Endothelial cell (in vitro differentiated cells): Measurements from ENCODE around the gene CCT5. TPM values are rescaled to one million over a fixed set of nuclear protein-coding genes. Genes with fewer than 3 reads are reported as not detected.

Source experiments
- DNase-seq: peaks from one replicate; pipeline ENCODE4 v3.0.0; 2021; ENCODE audit warnings: low spot score
- H3K27ac Mint-ChIP-seq: one replicate; pipeline ENCODE4 v1.8.0; 2021; ENCODE audit warnings: mixed read lengths, inconsistent platforms; ENCODE audit not compliant: unreplicated experiment
- H3K27me3 Mint-ChIP-seq: one replicate; pipeline ENCODE4 v1.8.0; 2021; ENCODE audit warnings: mild to moderate bottlenecking, moderate library complexity, mixed read lengths, inconsistent platforms; ENCODE audit not compliant: unreplicated experiment
- H3K36me3 Mint-ChIP-seq: one replicate; pipeline ENCODE4 v1.8.0; 2021; ENCODE audit warnings: mild to moderate bottlenecking, low read depth, mixed read lengths, inconsistent platforms; ENCODE audit not compliant: unreplicated experiment
- H3K4me1 Mint-ChIP-seq: one replicate; pipeline ENCODE4 v1.8.0; 2021; ENCODE audit warnings: mild to moderate bottlenecking, mixed read lengths, inconsistent platforms; ENCODE audit not compliant: unreplicated experiment
- H3K4me3 Mint-ChIP-seq: one replicate; pipeline ENCODE4 v1.8.0; 2021; ENCODE audit warnings: mild to moderate bottlenecking, mixed read lengths, inconsistent platforms; ENCODE audit not compliant: unreplicated experiment
- H3K9me3 Mint-ChIP-seq: one replicate; pipeline ENCODE4 v1.8.0; 2021; ENCODE audit warnings: mixed read lengths, inconsistent platforms; ENCODE audit not compliant: unreplicated experiment
- total RNA-seq: library from RNA; stranded (reverse); fragmentation: NEBNext Ultra II Directional; extraction: Animal tissue kit (Norgen Biotek cat#: 25700); gene quantifications from one replicate; pipeline ENCODE4 v1.2.1, GENCODE V29; 2021; ENCODE audit not compliant: unreplicated experiment
- TF ChIP-seq, protein P1 (sequence below): fragments of 200-600 bp; sonication (generic); IDR thresholded peaks from one replicate; pipeline ENCODE4 v1.5.0; 2021; ENCODE audit warnings: antibody characterized with exemption; ENCODE audit not compliant: unreplicated experiment

CCT5 gene
- total RNA-seq, 1 donor from 2014 or later, result 244 TPM

DNA sequence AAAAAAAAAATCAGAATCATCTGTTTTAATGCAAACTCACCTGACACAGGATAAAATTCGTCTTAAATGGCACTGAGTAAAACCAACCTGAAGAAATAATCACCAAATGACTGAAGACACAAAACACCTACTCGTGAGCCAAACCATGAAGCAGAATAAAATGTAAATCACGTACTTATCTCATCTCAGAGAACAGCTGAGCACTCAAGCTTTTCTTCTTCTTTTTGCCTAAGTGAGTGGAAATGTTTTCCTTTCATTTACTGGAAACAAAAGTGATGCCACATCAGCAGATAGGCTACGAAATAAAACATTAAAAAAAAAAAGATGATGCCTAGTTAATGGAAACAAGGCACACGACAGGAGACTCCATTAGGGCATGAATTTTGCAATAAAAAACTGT lies 36.8 kb upstream of the CCT5 start:
- TF ChIP-seq, protein P1, sequence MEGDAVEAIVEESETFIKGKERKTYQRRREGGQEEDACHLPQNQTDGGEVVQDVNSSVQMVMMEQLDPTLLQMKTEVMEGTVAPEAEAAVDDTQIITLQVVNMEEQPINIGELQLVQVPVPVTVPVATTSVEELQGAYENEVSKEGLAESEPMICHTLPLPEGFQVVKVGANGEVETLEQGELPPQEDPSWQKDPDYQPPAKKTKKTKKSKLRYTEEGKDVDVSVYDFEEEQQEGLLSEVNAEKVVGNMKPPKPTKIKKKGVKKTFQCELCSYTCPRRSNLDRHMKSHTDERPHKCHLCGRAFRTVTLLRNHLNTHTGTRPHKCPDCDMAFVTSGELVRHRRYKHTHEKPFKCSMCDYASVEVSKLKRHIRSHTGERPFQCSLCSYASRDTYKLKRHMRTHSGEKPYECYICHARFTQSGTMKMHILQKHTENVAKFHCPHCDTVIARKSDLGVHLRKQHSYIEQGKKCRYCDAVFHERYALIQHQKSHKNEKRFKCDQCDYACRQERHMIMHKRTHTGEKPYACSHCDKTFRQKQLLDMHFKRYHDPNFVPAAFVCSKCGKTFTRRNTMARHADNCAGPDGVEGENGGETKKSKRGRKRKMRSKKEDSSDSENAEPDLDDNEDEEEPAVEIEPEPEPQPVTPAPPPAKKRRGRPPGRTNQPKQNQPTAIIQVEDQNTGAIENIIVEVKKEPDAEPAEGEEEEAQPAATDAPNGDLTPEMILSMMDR, result no peak
- no peak overlapping the region for H3K4me3 Mint-ChIP-seq
- DNase-seq, result no peak
- no peaks in the 10 kb centered on the region for H3K9me3 Mint-ChIP-seq
- H3K27ac Mint-ChIP-seq, result no peak overlapping the region
- no peaks in the 10 kb centered on the region for H3K4me1 Mint-ChIP-seq
- H3K27me3 Mint-ChIP-seq, result no peaks in the 10 kb centered on the region
- H3K36me3 Mint-ChIP-seq, result no peaks in the 10 kb centered on the region

DNA sequence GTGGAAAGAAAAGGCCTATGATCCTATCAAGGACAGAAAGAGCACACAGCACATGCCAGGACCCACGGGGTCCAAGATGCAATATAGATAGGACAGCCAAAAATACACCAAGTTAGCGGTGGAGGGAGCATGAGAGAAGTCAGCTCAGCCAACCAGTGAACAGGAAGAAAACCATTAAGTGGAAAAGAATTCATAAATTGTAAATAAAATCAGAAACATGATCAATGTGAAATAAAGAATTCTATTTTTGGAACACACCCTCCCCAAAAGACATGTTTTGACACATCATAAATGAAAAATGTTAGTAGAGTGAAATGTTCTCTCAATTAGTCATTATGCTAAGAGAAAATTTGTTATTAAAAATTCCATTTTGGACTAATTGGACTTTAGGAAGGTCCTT lies 36.0 kb upstream of the CCT5 start:
- no peaks in the 10 kb centered on the region for H3K36me3 Mint-ChIP-seq
- DNase-seq, result no peak
- no peak overlapping the region for H3K27ac Mint-ChIP-seq
- H3K4me1 Mint-ChIP-seq, result no peaks in the 10 kb centered on the region
- TF ChIP-seq, protein P1, result no peak
- no peaks in the 10 kb centered on the region for H3K9me3 Mint-ChIP-seq
- H3K4me3 Mint-ChIP-seq, result no peak overlapping the region
- H3K27me3 Mint-ChIP-seq, result no peaks in the 10 kb centered on the region

DNA sequence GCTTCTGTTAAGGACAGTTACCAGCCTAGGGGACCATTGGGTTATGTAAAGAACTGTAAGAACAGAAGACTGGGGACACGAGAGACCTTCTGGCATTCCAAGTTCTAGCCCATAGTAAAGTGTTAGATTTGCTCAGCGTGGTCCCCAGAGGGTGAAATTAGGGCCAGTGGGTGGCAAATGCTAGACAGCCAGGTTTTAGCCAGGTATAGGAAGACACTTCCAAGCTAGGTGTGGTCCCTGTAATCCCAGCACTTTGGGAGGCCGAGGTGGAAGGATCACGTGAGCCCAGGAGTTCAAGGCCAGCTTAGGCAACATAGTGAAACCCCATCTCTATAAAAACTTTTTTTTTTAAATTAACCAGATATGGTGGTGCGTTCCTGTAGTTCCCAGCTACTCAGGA lies 34.7 kb upstream of the CCT5 start:
- no peaks in the 10 kb centered on the region for H3K36me3 Mint-ChIP-seq
- H3K4me3 Mint-ChIP-seq, result no peak overlapping the region
- no peaks in the 10 kb centered on the region for H3K4me1 Mint-ChIP-seq
- H3K27ac Mint-ChIP-seq, result no peak overlapping the region
- TF ChIP-seq, protein P1, result no peak
- no peaks in the 10 kb centered on the region for H3K9me3 Mint-ChIP-seq
- H3K27me3 Mint-ChIP-seq, result no peaks in the 10 kb centered on the region
- DNase-seq, result no peak

DNA sequence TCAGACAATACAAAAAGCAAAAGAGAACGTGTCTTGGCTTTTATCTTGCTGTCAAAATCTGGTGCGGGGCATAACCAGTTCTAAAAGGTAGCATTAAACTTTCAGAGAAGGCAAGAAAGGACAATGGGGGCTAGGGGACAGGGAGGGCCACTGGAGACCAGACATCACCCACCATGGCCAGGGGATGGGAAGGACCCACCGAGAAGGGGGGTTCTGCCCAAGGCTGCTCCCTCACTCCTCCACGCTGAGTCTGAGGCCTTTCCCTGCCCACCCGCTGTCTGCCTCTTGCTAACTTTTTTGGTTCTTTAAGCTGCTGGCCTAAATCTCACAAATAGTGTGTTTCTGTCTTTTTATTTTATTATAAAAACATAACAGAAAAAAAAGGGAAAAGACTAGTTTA lies 34.0 kb upstream of the CCT5 start:
- Mint-ChIP-seq H3K27me3 (no peaks in the 10 kb centered on the region), H3K27ac (no peak overlapping the region), H3K9me3 (no peaks in the 10 kb centered on the region), H3K4me1 (no peaks in the 10 kb centered on the region), H3K36me3 (no peaks in the 10 kb centered on the region), H3K4me3 (no peak overlapping the region)
- TF ChIP-seq, protein P1, result no peak
- DNase-seq, result no peak

GRCh38 chr5:10218658-10219057 lies 31.4 kb upstream of the CCT5 start:
- Mint-ChIP-seq H3K9me3 (no peaks in the 10 kb centered on the region), H3K4me1 (no peaks in the 10 kb centered on the region), H3K36me3 (peaks cover 14% of the 10 kb centered on the region), H3K27me3 (peaks cover 4% of the 10 kb centered on the region), H3K27ac (no peak overlapping the region), H3K4me3 (no peak overlapping the region)
- TF ChIP-seq, protein P1, result no peak
- no peak for DNase-seq
